HUDEP-2 (cell line): Measurements from ENCODE around the gene COX11.
A peak's percentile ranks its signal among the peaks of the same experiment; 100 is the strongest.

Experiments used
- DNase-seq, 76 experiments: peaks; one replicate each; lab custom pipeline; 2025; ENCODE audit not compliant: unreplicated experiment in 76 of 76; lab: John Stamatoyannopoulos, UW

The COX11 gene, protein sequence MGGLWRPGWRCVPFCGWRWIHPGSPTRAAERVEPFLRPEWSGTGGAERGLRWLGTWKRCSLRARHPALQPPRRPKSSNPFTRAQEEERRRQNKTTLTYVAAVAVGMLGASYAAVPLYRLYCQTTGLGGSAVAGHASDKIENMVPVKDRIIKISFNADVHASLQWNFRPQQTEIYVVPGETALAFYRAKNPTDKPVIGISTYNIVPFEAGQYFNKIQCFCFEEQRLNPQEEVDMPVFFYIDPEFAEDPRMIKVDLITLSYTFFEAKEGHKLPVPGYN

DNA sequence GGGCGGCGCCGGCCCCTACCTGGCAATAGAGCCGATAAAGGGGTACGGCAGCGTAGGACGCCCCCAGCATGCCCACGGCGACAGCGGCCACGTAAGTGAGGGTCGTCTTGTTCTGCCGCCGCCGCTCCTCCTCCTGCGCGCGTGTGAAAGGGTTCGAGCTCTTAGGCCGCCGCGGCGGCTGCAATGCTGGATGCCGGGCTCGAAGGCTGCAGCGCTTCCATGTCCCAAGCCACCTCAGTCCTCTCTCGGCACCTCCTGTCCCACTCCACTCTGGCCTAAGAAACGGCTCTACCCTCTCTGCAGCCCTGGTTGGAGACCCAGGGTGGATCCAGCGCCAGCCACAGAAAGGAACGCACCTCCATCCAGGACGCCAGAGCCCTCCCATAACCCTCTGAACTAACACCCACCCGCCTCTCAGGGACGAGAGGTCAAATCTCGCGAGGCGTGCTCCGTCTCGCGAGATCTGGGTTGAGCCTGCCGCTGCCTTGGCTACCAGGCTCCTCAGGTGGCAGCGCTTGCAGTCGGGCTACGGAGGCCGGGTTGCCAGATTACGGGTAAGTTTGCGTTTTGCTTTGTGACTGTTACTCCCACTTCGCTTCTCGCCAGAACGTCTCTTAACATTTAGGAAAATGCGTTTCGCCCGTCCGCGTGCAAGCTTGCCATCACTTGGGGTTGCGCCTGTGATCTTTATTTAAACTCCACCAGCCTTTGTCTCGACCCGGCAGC is at the start of gene COX11, which contains the start of gene STXBP4:
COX11 (minus strand) TSS at position 393 of the 726 bp plus-strand sequence; CDS start at position 385, 8 bp downstream.
STXBP4 (plus strand) TSS at position 504 of the 726 bp plus-strand sequence. CDS start 17,455 bp downstream, outside the sequence.
- DNase-seq, result peak; percentile 42 to 96 (median 89)

DNA sequence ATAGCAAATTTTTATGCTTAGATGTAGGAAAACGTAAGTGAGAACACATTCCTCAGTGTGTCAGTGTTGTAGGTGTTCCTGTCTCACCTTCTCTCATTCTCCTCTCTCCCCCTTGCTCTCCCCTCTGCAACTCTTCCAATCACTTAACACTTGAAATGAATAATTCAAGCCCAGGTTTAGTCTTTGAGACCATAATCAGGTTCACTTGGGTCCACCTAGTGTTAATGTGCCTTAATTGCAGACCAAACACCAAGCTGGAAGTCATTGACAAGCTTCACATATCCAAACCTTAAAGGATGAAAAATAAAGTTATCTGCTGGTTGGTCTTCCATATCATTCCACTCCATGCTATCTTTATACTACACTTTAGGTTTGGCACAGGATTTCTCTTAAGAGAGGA is 37.1 kb upstream of the COX11 start:
- DNase-seq, result peak in 25 of 76 experiments; percentile 1 to 51 (median 18)

DNA sequence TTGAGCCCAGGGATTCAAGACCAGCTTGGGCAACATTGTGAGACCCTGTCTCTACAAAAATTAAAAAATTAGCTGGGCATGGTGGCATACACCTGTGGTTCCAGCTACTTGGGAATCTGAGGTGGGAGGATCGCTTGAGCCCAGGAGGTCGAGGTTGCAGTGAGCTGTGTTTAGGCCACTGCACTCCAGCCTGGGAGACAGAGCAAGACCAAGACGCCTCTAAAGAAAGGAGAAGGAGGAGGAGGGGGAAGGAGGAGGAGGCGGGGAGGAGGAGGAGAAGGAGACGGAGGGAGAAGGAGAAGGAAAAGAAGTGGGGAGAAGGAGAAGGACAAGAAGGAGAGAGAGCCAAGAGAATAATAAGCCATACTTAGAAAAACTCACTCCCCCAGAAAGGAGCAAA is 36.0 kb upstream of the COX11 start:
- no peak for DNase-seq

DNA sequence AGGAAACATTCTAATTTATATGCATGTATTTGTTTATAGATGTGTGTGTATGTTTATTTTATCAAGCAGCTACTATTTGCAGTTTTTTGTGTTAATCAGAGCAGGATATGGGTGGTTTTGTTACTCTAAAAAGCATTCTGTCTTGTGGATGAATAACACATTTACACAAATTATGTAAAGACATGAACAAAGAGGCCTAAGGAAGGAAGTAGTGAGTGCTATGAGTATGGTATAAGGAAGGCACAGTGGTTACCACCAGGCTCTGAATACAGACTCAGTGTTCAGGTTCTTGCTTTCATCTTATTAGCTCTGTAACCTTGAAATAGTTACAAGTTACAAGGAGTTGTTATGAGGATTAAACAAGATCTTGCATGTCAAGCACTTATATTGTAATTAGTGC is 34.0 kb upstream of the COX11 start:
- no peak for DNase-seq

DNA sequence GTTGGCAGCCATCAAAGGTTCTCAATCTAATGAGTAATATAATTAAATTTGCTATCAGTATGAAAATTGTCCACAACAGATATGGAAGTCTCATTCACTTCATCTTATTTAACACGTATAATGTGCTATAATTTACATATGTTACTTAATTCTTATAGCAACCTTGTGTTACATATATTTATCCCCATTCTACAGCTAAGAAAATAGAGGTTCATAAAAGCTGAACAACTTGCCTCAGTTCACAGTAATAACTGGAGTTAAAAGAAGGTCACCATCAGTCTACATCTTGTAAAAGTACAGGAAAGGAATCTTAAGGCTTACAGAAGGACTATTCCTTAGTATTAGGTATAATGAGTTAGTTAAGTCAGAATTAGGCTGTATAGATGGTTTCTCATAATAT is 28.0 kb upstream of the COX11 start:
- DNase-seq, result no peak

DNA sequence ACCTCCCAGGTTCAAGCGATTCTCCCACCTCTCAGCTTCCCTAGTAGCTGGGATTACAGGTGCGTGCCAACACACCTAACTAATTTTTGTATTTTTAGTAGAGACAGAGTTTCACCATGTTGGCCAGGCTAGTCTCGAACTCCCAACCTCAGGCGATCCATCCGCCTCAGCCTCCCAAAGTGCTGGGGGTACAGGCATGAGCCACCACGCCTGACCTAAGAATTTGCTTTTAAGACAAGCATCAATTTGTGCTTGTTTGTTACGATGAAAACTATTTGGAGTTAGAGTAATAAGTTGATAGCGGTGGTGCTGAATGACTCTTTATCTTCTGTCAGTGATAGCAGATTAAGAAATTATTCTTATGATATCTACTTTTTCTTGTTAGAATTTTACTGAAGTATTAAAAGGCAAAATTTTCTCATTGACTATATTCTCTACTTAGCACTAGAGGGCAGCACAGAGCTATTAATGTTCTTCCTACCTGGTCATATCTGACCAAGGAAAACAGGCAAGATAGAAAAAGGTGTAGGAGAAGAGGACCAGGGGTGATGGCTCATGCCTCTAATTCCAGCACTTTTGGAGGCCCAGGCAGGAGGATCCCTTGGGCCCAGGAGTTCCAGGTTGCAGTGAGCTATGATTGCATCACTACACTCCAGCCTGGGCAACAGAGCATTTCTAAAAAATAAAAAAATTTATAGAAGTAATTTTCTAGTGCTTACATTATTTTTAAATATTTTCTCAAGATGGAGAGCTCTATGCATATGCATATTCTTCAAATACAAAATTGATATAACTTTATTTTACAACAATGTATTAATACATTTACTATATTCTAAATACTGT is 24.6 kb upstream of the COX11 start:
- peak in 20 of 76 experiments; percentile 7 to 37 (median 22) for DNase-seq

DNA sequence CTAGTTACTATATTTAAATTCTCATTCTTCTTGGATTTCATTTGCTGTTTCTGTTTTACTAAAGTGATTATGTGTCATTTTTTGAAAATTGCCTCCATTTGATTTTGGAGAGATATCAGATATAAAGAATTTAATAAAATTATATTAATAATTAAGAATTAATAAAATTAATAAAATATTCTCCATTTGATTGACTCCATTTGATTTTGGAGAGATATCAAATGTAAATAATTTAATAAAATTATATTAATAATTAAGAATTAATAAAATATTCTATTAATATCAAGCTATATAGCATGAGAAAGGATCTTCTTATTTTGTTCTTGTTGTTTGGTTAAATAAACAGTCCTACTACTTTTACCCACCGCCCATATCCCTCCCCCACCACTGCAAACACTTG is 23.1 kb upstream of the COX11 start:
- no peak for DNase-seq

DNA sequence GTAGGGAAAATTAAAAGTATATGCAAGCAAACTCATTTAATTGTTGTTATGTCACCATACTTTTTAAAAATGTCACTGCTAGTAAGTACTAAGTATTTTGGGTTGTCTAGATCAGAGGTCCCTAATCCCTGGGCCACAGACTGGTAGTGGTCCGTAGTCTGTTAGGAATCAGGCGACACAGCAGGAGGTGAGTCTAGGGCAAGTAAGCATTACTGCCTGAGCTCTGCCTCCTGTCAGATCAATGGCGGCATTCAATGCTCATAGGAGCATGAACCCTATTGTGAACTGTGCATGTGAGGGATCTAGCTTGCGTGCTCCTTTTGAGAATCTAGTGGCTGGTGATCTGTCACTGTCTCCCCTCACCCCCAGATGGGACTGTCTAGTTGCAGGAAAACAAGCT is 21.7 kb upstream of the COX11 start:
- DNase-seq, result no peak

DNA sequence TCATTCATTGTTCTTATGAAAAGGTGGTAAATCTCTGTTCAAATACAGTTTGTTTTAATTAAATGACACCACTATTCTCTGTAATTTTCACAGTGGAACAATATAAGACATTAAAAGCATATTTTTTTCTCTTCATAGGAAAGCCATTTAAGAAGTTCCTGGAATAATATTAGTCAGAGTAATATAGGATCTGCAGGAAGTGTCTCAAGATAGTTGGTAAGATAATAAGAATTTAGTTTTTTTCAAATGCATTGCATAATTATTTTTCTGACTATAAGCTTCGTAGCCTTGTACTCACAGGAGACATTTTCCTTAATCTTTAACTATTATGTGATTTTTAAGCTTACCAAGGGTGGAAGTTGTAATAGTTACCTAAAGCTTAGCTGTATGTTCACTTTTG is 17.0 kb upstream of the COX11 start:
- no peak for DNase-seq

DNA sequence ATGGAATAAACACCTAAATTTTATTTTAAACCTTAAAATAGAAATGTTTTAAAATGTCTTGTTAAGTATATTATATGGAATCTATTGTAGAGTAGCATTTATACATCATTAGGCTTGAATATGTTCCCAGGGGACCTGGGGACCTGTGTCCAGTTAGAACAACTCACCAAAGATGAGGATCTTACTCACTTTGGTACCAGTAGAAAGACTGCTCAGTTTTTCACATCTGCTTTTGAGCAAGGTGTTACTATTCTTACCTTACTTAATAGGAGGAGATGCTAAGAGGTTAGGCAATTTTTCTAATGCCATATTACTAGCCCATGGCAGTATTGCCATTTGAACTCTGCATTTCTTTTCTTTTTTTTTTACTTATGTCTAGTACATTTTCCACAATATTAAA is 14.8 kb upstream of the COX11 start:
- no peak for DNase-seq

DNA sequence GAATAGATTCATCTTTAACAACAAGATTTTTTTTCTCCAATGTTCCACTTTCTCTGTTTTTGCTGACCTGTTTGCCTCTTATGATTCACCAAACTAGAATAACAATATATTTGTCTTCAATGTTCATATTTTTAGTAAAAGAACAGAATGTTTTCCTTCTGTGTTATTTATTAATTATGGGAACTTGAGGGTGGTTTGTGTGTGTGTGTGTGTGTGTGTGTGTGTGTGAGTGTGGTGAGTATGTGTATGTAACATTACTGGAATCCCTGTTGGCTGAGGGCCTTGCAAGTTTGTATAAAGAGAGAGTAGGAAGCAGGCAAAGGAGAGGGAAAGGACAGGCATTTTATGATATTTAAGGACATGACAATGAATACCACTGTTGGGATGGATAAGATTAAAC is 13.9 kb upstream of the COX11 start:
- no peak for DNase-seq

DNA sequence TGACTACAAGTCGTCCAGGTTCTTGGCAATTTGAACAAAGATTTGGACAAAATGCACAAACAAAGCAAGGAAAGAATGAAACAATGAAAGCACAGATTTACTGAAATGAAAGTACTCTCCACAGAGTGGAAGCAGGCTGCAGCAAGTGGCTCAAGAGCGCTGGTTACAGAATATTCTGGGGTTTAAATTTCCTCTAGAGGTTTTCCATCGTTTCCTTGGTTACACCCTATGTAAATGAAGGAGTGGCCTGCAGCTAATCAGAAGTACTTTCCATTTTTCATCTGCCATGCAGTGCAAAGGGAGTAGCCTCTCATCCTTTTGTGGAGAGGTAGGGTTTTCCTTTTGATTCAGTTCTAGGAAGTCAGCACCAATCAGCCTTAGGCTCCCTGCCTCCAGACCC is 11.9 kb upstream of the COX11 start:
- DNase-seq, result no peak

DNA sequence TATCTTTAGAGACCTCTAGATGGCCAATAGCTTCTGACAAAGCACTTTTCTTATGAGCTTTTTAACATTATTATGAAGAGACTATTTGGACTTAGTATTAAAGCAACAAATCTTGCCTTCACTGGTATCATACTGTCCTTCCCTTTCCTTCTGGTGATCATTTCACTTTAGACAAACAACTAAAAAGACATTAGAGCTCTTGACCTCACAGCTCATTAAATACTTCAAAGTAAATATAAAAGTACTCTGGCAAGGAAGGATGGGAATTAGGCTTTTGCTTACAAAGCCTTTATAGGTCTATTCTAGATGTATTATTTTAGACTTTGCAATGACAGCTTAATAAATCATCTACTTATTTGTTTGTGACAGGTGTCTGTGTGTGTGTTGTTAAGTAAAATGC is 11.2 kb upstream of the COX11 start:
- DNase-seq, result no peak

DNA sequence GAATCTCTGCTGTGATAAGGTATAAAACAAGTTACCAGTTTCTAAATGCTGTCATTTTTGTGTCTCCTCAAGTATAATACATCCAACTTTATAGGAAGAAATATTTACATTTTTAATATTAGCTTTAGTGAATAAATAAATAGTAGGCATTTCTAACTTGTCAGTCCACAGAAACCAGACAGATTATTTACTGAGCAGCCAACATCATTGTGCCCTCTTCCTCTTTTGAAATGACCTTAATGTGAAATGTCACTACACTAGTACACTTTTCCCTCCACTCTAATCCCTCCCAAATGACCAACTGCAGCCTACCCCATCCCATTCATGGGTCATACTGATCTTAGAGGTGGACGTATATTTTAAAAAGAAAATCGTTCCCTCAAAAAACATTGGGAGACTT is 9.3 kb upstream of the COX11 start:
- DNase-seq, result no peak

DNA sequence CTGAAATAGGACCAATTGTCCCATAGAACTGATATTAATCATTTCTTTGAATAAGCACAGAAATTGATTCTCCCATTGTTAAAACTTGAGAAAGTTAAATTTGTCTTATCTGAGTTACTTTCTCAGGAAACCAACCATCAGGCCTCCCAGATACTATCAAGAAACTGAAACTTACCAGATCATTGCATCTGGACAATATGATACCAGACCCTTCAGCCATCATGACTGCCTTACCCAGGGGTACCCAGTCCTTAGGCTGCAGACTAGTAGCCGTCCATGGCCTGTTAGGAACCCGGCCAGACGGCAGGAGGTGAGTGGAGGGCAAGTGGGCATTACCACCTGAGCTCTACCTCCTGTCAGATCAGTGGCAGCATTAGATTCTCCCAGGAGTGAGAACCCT is 7.9 kb upstream of the COX11 start:
- DNase-seq, result no peak

DNA sequence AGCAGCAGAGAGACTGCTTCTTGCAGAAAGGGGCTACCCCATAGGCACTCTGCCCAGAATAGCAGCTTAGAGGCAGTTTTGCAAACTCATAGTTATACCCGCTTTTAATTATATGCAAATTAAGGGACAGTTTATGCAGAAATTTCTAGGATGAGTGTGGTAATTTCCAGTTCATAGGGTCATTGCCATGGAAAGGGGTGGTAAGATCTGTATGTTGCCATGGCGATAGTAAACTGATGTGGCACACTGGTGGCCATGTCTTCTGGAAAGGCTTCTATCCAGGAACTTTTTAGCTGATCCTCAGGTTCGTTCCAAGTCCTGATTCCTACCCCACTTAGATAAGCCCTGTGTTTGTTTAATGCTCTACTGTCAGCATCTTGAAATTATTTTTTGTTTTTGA is 6.3 kb upstream of the COX11 start:
- DNase-seq, result no peak

DNA sequence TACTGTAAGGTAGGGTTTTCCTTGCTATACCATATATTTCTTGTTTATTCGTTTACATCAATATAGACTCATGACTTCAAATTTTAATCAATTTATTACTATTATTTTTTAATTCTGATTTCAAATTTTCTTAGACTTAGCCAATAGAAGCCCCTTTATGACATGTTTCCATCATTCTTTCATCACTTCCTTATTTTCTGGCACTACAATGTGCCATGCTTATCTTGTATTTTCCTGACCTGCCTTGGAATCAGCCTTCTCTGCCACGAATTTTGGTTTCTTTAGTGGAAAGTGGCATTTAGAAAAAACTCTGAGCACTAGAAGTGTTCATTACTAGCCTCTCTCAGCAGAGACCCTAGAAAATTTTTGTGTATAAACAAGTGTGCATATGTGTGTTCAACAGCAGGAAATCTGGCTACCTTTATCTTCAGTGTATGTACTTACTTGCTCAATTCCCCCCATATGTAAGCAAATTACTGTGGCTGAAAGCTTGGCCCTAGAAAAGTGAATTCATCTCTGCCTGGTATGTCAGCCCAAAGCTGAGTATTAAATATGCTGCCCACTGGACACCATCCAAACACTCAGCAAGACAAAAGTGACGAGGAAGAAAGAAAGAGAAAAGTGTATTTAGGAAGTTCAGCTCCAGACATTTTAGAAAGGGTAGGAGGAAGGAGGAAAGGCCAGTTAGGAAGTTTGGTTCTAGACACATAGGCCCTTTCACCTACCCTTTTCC is 4.1 kb upstream of the COX11 start:
- no peak for DNase-seq

DNA sequence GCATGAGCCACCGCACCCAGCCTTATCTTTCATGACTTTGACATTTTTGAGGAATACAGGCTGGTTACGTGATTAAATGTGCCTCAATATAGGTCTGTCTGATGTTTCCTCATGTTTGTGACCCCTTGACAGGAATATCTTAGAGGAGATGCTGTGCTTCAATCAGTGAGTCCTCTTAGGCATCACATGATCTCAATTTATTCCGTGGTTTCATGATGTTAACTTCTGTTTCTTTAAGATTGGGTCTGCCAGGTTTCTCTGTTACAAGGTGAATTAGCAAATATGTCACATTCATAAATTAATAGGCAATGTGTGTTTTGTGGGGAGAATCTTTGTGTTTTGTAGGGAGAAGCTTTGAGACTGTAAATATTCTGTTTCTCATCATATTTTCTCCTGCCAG is 3.4 kb upstream of the COX11 start:
- DNase-seq, result no peak

DNA sequence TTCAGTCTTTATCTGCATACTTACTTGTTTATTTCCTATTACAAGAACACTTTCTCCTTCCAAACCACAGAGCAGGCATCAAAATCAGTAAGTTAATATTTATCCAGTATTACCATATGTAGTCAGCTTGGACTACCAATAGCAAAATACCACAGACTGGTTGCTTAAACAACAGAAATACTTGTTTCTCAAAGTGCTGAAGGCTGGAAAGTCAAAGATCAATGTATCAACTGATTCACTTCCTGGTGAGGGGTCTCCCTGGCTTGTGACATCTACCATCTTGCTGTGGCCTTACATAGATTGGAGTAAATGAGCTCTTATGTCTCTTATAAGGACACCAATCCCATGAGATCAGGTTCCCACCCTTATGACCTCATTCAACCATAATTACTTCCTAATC is 2.7 kb upstream of the COX11 start:
- DNase-seq, result no peak

DNA sequence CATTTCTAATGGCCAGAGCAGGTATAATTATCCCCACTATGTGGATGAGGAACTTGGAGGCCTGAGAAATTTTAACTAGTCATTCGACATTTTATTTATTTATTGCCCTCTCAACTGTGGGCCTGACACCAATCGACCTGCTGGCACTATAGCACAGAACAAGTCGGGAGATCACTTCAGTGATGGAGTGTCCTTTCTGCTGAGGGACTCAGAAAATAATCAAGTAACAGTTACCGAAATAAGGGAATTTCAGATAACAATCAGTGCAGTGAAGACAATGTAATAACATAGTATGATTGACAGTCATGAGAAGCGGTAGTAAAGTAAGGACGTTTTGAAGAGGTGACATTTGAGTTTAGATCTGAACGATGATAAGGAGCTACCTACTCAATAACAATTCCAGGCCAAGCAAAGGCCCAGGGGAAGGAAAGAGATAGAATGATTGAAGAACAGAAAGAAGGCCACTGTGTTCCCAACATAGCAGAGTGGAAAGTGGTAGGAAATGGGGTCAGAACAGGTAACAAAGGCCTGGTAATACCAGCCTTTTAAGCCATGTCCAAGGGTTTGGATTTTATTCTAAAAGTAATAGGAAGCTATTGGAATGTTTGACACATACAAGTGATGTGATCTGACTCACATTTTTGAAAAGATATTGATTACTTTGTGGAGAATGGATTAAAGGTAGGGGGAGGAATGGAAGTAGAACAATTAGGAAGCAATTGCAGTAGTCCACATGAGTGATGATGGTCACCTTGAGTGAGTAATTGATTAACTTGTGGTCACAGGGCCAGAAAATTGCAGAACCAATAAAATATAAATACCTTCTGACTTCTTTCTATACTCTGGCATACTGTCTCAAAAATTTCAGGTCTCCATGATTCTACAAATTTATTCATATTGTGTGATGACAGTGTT is 1.5 kb upstream of the COX11 start:
- peak in 1 of 76 experiments; percentile 16 for DNase-seq
